ENCODE measurements around the gene SYNJ2.

DNA sequence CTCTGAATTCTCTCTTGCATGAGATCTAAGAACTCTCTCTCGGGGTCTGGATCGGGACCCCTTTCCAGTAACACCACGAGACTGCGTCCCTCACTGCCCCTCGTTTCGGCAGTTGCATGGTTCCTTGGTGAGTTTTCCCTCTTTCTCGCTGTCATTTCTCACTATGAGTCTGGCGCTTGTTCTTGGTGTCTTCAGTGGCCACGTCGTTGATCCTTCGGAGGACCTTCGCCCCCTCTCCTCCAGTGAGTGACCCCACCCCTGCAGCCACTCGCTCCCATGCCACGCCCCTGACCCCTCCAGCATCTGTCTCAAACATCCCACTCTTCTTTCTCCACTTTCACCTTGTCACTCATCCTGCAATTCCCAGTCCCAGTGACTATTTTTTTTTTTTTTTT, 23.0 kb downstream of the SYNJ2 start:
- TF ChIP-seq, protein P1, sequence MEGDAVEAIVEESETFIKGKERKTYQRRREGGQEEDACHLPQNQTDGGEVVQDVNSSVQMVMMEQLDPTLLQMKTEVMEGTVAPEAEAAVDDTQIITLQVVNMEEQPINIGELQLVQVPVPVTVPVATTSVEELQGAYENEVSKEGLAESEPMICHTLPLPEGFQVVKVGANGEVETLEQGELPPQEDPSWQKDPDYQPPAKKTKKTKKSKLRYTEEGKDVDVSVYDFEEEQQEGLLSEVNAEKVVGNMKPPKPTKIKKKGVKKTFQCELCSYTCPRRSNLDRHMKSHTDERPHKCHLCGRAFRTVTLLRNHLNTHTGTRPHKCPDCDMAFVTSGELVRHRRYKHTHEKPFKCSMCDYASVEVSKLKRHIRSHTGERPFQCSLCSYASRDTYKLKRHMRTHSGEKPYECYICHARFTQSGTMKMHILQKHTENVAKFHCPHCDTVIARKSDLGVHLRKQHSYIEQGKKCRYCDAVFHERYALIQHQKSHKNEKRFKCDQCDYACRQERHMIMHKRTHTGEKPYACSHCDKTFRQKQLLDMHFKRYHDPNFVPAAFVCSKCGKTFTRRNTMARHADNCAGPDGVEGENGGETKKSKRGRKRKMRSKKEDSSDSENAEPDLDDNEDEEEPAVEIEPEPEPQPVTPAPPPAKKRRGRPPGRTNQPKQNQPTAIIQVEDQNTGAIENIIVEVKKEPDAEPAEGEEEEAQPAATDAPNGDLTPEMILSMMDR (IDR thresholded peaks at IDR 0.05) = no peak
- no peak for TF ChIP-seq POLR2A (IDR thresholded peaks at IDR 0.05)
